GM12801 (cell line): ENCODE data around the gene PKP4.

Experiments used
- CTCF ChIP-seq: IDR thresholded peaks from one replicate; pipeline ENCODE4 v1.5.1; 2011; ENCODE audit warnings: control low read depth; ENCODE audit not compliant: insufficient read length; ENCODE audit errors: extremely low read depth

The PKP4 gene

GRCh38 chr2:158542577-158542976, 85.8 kb downstream of the PKP4 start:
- TF ChIP-seq CTCF: no peak

- TF ChIP-seq CTCF: no peak
Measured at GRCh38 chr2:158543957-158544356, 87.2 kb downstream of the PKP4 start.

- TF ChIP-seq CTCF: no peak
Measured at GRCh38 chr2:158544998-158545397, 88.2 kb downstream of the PKP4 start.

GRCh38 chr2:158546412-158547144, 89.8 kb downstream of the PKP4 start:
- TF ChIP-seq CTCF: no peak

- TF ChIP-seq CTCF: no peak
Measured at GRCh38 chr2:158553257-158553656, 96.5 kb downstream of the PKP4 start.

GRCh38 chr2:158554996-158555395, 98.2 kb downstream of the PKP4 start:
- TF ChIP-seq CTCF: no peak

GRCh38 chr2:158556124-158556523, 99.4 kb downstream of the PKP4 start:
- no peak for TF ChIP-seq CTCF
